Endothelial cell of umbilical vein (primary cell): ENCODE results near the gene PLEKHA8. TPM values are rescaled to one million over a fixed set of nuclear protein-coding genes. Genes with fewer than 3 reads are reported as not detected.

ENCODE experiments used
- BruUV-seq: library from RNA; stranded (reverse); fragments of 400-500 nt; replicated peaks from 2 replicates; lab custom pipeline; 2021; lab: Mats Ljungman, UMichigan
- CTCF ChIA-PET: fragments of 300-600, 350-600 bp; sonication (Branson Sonifier 250); formaldehyde crosslinking; loops from one replicate; lab custom pipeline; 2021; ENCODE audit warnings: antibody characterized with exemption, inconsistent platforms; lab: Charles Lee
- POLR2A ChIA-PET: fragments of 300-600, 350-600 bp; sonication (Branson Sonifier 250); formaldehyde crosslinking; loops from one replicate; lab custom pipeline; 2021; ENCODE audit warnings: antibody characterized with exemption, inconsistent platforms; lab: Charles Lee
- DNase-seq: peaks from one replicate; pipeline ENCODE4 v3.0.0-alpha.2; 2011; ENCODE audit warnings: low read depth, low spot score
- FAIRE-seq: peaks from 2 replicates; lab custom pipeline; 2011; peaks lifted over from hg19 to GRCh38; lab: Jason Lieb, UNC
- H2AFZ ChIP-seq: 2 replicates; pipeline ENCODE4 v1.6.0; 2012; ENCODE audit warnings: low read depth, low read length, control low read depth, inconsistent platforms
- H3K27ac ChIP-seq: 2 replicates; pipeline ENCODE4 v1.5.1; 2011; ENCODE audit warnings: low read depth, mild to moderate bottlenecking, control low read depth, low read length, moderate library complexity; ENCODE audit not compliant: insufficient read depth
- H3K27me3 ChIP-seq, 2 experiments: 2 replicates each; pipeline versions ENCODE4 v1.6.0 to v1.6.1; 2011; ENCODE audit warnings: low read length in 2 of 2, mixed read lengths in 1 of 2; ENCODE audit not compliant: control insufficient read depth in 2 of 2, insufficient read depth in 2 of 2
- H3K36me3 ChIP-seq, 2 experiments: 2 replicates in 1 of 2; 3 replicates in 1 of 2; pipeline ENCODE4 v1.5.1; 2011; ENCODE audit warnings: low read length in 2 of 2, mild to moderate bottlenecking in 1 of 2, moderate library complexity in 1 of 2; ENCODE audit not compliant: control insufficient read depth in 2 of 2, insufficient read depth in 2 of 2; ENCODE audit errors: extremely low read depth in 1 of 2
- H3K4me1 ChIP-seq: 3 replicates; pipeline ENCODE4 v1.5.1; 2011; ENCODE audit warnings: mild to moderate bottlenecking, low read length; ENCODE audit not compliant: control insufficient read depth, insufficient read depth; ENCODE audit errors: extremely low read depth
- H3K4me2 ChIP-seq: 2 replicates; pipeline ENCODE4 v1.6.1; 2011; ENCODE audit warnings: low read length, control low read depth, mixed read lengths; ENCODE audit not compliant: insufficient read depth
- H3K4me3 ChIP-seq, 3 experiments: fragments of 200-600 bp in 1 of 3; sonication (generic), shearing (Covaris generic) in 1 of 3; replicated peaks in 1 of 3; 2 replicates each; pipeline ENCODE4 v1.5.1; 2011 to 2016; ENCODE audit warnings: control low read depth in 3 of 3, low read length in 3 of 3, mild to moderate bottlenecking in 2 of 3, inconsistent platforms in 1 of 3, low read depth in 1 of 3, moderate library complexity in 1 of 3; ENCODE audit not compliant: insufficient read depth in 1 of 3
- H3K79me2 ChIP-seq: 2 replicates; pipeline ENCODE4 v1.6.0; 2012; ENCODE audit warnings: low read length, inconsistent platforms; ENCODE audit not compliant: control insufficient read depth, insufficient read depth
- H3K9ac ChIP-seq: replicated peaks from 2 replicates; pipeline ENCODE3; 2011; ENCODE audit warnings: low read length, control low read depth; ENCODE audit not compliant: insufficient read depth; ENCODE audit errors: extremely low read depth
- H3K9me1 ChIP-seq: replicated peaks from 3 replicates; pipeline ENCODE4 v1.6.0; 2011; ENCODE audit warnings: mild to moderate bottlenecking, low read length; ENCODE audit not compliant: control insufficient read depth, insufficient read depth; ENCODE audit errors: extremely low read depth
- H3K9me3 ChIP-seq: replicated peaks from 2 replicates; pipeline ENCODE4 v1.5.1; 2012; ENCODE audit warnings: low read length, inconsistent platforms; ENCODE audit not compliant: control insufficient read depth, insufficient read depth
- H4K20me1 ChIP-seq: replicated peaks from 2 replicates; pipeline ENCODE3; 2011; ENCODE audit warnings: mild to moderate bottlenecking, low read length; ENCODE audit not compliant: control insufficient read depth, insufficient read depth; ENCODE audit errors: extremely low read depth
- EZH2 ChIP-seq: IDR thresholded peaks from 2 replicates; pipeline ENCODE4 v1.6.1; 2012; ENCODE audit warnings: borderline replicate concordance, low read depth, mild to moderate bottlenecking, moderate library complexity, low read length, inconsistent platforms; ENCODE audit not compliant: severe bottlenecking
- FOS ChIP-seq: IDR thresholded peaks from 2 replicates; pipeline ENCODE4 v1.6.1; 2011; ENCODE audit warnings: mild to moderate bottlenecking, low read length, moderate library complexity, borderline replicate concordance; ENCODE audit not compliant: insufficient read depth
- GATA2 ChIP-seq: IDR thresholded peaks from 2 replicates; pipeline ENCODE4 v1.7.0; 2011; ENCODE audit warnings: low read depth, mild to moderate bottlenecking, moderate library complexity, mixed read lengths, low read length; ENCODE audit not compliant: insufficient read length, insufficient read depth
- JUN ChIP-seq: IDR thresholded peaks from 2 replicates; pipeline ENCODE4 v1.6.1; 2011; ENCODE audit warnings: borderline replicate concordance, low read depth; ENCODE audit not compliant: insufficient read length, insufficient read depth
- MYC ChIP-seq: IDR thresholded peaks from one replicate; pipeline ENCODE4 v1.6.1; 2011; ENCODE audit warnings: mild to moderate bottlenecking, low read depth, low read length
- POLR2A ChIP-seq: IDR thresholded peaks from 2 replicates; pipeline ENCODE4 v1.6.1; 2012; ENCODE audit warnings: low read depth, mild to moderate bottlenecking, control low read depth, low read length
- POLR2AphosphoS5 ChIP-seq: IDR thresholded peaks from 2 replicates; pipeline ENCODE4 v1.6.1; 2012; ENCODE audit warnings: low read depth, mild to moderate bottlenecking, control low read depth, low read length, moderate library complexity; ENCODE audit not compliant: insufficient read depth
- dilution Hi-C: fragments of 300-500 bp; cut with MboI; formaldehyde crosslinking; loops from one replicate; pipeline ENCODE4 v1.15.0; 2019; ENCODE audit warnings: low sequenced_read_pairs; ENCODE audit not compliant: extremely low pct_ligation_motif_present
- intact Hi-C: fragments of 100-400 bp; cut with micrococcal nuclease; formaldehyde crosslinking; loops from one replicate; pipeline ENCODE4 v1.10.0; 2022
- polyA plus RNA-seq, 4 experiments: library from polyadenylated mRNA; depleted of rRNA in 3 of 4; stranded (reverse) in 3 of 4; unstranded in 1 of 4; fragments of >200 nt; gene quantifications; 2 replicates each; pipeline versions ENCODE4 v1.2.1 to v1.2.3, GENCODE V29; 2011 to 2012; ENCODE audit warnings: missing spikeins in 1 of 4
- total RNA-seq: library from RNA; stranded (reverse); gene quantifications from 2 replicates; pipeline ENCODE4 v1.2.3, GENCODE V29; 2021
- TF ChIP-seq, protein P1 (sequence below), 2 donors: IDR thresholded peaks; 1 replicate in 1 of 2; 2 replicates in 1 of 2; pipeline ENCODE4 v1.5.1; 2011; ENCODE audit warnings: low read length in 2 of 2, mild to moderate bottlenecking in 2 of 2, moderate library complexity in 2 of 2, control low read depth in 1 of 2, inconsistent platforms in 1 of 2, low read depth in 1 of 2; ENCODE audit not compliant: insufficient read depth in 1 of 2; ENCODE audit errors: extremely low read depth in 1 of 2
- TF ChIP-seq, protein P2 (sequence below): IDR thresholded peaks from 2 replicates; pipeline ENCODE4 v1.6.1; 2011; ENCODE audit not compliant: insufficient read depth, insufficient read length

PLEKHA8 gene
- total and polyA plus RNA-seq, 2 donors (not counting 3 experiments of a cell fraction or from before 2014, with no cell fraction given) = 4.5 to 19.8 TPM

DNA sequence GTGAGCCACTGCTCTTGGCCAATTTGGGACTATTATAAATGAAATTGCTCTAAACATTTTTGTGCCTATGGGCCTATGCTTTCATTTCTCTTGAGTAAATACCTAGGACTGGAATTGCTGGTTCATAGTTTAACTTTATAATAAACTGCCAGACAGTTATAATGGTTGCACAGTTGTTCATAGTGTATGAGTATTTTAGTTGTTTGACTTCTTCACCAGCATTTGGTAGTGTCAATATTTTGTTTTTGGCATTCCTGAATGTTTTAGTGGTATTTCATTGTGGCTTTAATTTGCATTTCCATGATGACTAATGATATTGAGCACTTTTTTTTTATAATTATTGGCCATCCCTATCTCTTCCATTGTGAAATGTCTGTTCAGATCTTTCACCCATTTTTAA, 29.5 kb downstream of the PLEKHA8 start:
- no peaks in the 10 kb centered on the region for H4K20me1 ChIP-seq
- H3K9ac ChIP-seq = no peak overlapping the region
- DNase-seq (no peak), FAIRE-seq (no peak)
- TF ChIP-seq GATA2 (no peak), FOS (no peak), POLR2AphosphoS5 (no peak), JUN (no peak), POLR2A (no peak), EZH2 (no peak), MYC (no peak)
- TF ChIP-seq, protein P1, sequence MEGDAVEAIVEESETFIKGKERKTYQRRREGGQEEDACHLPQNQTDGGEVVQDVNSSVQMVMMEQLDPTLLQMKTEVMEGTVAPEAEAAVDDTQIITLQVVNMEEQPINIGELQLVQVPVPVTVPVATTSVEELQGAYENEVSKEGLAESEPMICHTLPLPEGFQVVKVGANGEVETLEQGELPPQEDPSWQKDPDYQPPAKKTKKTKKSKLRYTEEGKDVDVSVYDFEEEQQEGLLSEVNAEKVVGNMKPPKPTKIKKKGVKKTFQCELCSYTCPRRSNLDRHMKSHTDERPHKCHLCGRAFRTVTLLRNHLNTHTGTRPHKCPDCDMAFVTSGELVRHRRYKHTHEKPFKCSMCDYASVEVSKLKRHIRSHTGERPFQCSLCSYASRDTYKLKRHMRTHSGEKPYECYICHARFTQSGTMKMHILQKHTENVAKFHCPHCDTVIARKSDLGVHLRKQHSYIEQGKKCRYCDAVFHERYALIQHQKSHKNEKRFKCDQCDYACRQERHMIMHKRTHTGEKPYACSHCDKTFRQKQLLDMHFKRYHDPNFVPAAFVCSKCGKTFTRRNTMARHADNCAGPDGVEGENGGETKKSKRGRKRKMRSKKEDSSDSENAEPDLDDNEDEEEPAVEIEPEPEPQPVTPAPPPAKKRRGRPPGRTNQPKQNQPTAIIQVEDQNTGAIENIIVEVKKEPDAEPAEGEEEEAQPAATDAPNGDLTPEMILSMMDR (IDR thresholded peaks at IDR 0.05; ENCODE audit: extremely low read depth in 1 of 2, insufficient read depth in 1 of 2, low read depth in 1 of 2, low read length in 2 of 2) = no peak
- TF ChIP-seq, protein P2, sequence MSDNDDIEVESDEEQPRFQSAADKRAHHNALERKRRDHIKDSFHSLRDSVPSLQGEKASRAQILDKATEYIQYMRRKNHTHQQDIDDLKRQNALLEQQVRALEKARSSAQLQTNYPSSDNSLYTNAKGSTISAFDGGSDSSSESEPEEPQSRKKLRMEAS = no peak
- no peaks in the 10 kb centered on the region for H3K9me1 ChIP-seq
- ChIA-PET CTCF (no interaction called here), POLR2A (no interaction called here)
- dilution Hi-C loops = no loop called here
- no peak overlapping the region for H3K4me3 ChIP-seq
- H3K27me3 ChIP-seq = no peaks in the 10 kb centered on the region
- no peak overlapping the region for H2AFZ ChIP-seq
- no peaks in the 10 kb centered on the region for H3K4me1 ChIP-seq
- intact Hi-C loops = no loop called here
- no peak overlapping the region for H3K4me2 ChIP-seq
- no TSS peak for BruUV-seq
- H3K9me3 ChIP-seq = no peaks in the 10 kb centered on the region
- H3K79me2 ChIP-seq = no peaks in the 10 kb centered on the region
- H3K36me3 ChIP-seq = peaks cover 3 to 10% of the 10 kb centered on the region in 2 experiments
- no peak overlapping the region for H3K27ac ChIP-seq
